ENCODE results near the gene NEK7.

- TF ChIP-seq, protein P1, sequence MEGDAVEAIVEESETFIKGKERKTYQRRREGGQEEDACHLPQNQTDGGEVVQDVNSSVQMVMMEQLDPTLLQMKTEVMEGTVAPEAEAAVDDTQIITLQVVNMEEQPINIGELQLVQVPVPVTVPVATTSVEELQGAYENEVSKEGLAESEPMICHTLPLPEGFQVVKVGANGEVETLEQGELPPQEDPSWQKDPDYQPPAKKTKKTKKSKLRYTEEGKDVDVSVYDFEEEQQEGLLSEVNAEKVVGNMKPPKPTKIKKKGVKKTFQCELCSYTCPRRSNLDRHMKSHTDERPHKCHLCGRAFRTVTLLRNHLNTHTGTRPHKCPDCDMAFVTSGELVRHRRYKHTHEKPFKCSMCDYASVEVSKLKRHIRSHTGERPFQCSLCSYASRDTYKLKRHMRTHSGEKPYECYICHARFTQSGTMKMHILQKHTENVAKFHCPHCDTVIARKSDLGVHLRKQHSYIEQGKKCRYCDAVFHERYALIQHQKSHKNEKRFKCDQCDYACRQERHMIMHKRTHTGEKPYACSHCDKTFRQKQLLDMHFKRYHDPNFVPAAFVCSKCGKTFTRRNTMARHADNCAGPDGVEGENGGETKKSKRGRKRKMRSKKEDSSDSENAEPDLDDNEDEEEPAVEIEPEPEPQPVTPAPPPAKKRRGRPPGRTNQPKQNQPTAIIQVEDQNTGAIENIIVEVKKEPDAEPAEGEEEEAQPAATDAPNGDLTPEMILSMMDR (conservative IDR thresholded peaks at IDR 0.05; ENCODE audit: low read depth, low read length) = no peak
- no peak for TF ChIP-seq EZH2phosphoT487 (IDR thresholded peaks at IDR 0.05; ENCODE audit: borderline replicate concordance, low read length)
These were observed 4.9 kb downstream of the NEK7 start for GRCh38 chr1:198161718-198162090.

Data from PC-3 (cell line).